HG02870 (cell line): ENCODE results near the gene APOBEC4.
A peak's percentile ranks its signal among the peaks of the same experiment; 100 is the strongest.

Experiments
- ATAC-seq: cut with Tn5 transposase; IDR thresholded peaks from one replicate; pipeline ENCODE4 v1.9.1; 2021; ENCODE audit warnings: mild to moderate bottlenecking, moderate library complexity; ENCODE audit not compliant: unreplicated experiment

The APOBEC4 gene

GRCh38 chr1:183675381-183675780 lies 22.3 kb upstream of the APOBEC4 start:
- ATAC-seq: no peak

- ATAC-seq: no peak
These were observed 21.8 kb upstream of the APOBEC4 start for GRCh38 chr1:183674886-183675285.

- ATAC-seq: no peak
These were observed 21.2 kb upstream of the APOBEC4 start for GRCh38 chr1:183674339-183674738.

GRCh38 chr1:183673605-183674323 lies 20.6 kb upstream of the APOBEC4 start:
- ATAC-seq: no peak

GRCh38 chr1:183670169-183670568 lies 17.1 kb upstream of the APOBEC4 start:
- no peak for ATAC-seq

- no peak for ATAC-seq
These were observed 3.2 kb upstream of the APOBEC4 start for GRCh38 chr1:183656355-183656754.

GRCh38 chr1:183655562-183656075 lies 2.5 kb upstream of the APOBEC4 start:
- no peak for ATAC-seq

- ATAC-seq: no peak
These were observed 1.6 kb upstream of the APOBEC4 start for GRCh38 chr1:183654706-183655105.

- ATAC-seq: no peak
These were observed 848 bp upstream of the APOBEC4 start for GRCh38 chr1:183653876-183654451.

- ATAC-seq: no peak
These were observed 312 bp upstream of the APOBEC4 start for GRCh38 chr1:183653462-183653794.

- peak; percentile 62 for ATAC-seq
These were observed 1.0 kb downstream of the APOBEC4 start for GRCh38 chr1:183652107-183652506.

GRCh38 chr1:183651612-183652011 lies 1.5 kb downstream of the APOBEC4 start:
- no peak for ATAC-seq

GRCh38 chr1:183648042-183648441 lies 5.1 kb downstream of the APOBEC4 start:
- no peak for ATAC-seq

GRCh38 chr1:183646776-183647175 lies 6.3 kb downstream of the APOBEC4 start:
- ATAC-seq: no peak

- ATAC-seq: no peak
These were observed 7.6 kb downstream of the APOBEC4 start for GRCh38 chr1:183645531-183645930.

GRCh38 chr1:183642166-183642565 lies 10.9 kb downstream of the APOBEC4 start:
- no peak for ATAC-seq

GRCh38 chr1:183640193-183640592 lies 12.9 kb downstream of the APOBEC4 start:
- no peak for ATAC-seq

GRCh38 chr1:183638649-183639387 lies 14.3 kb downstream of the APOBEC4 start:
- ATAC-seq: no peak

- no peak for ATAC-seq
These were observed 16.3 kb downstream of the APOBEC4 start for GRCh38 chr1:183636783-183637182.

- peak; percentile 2 for ATAC-seq
These were observed 16.8 kb downstream of the APOBEC4 start for GRCh38 chr1:183636334-183636682.

- ATAC-seq: peak; percentile 81
These were observed 17.3 kb downstream of the APOBEC4 start, which contains the start of gene ARPC5 for GRCh38 chr1:183635606-183636333. Gene ARPC5, minus strand, starts transcription at chr1:183635783. Its CDS starts 124 bp downstream, at chr1:183635659.
